Measurements from ENCODE around the gene PKP4. TPM values are rescaled to one million over a fixed set of nuclear protein-coding genes. Genes with fewer than 3 reads are reported as not detected.

The PKP4 gene
- total and polyA plus RNA-seq, 2 donors (not counting 1 experiment from before 2014, with no cell fraction given), result 44.5 to 56.3 TPM

- Histone ChIP-seq H3K36me3 (ENCODE audit: control insufficient read depth, insufficient read depth, low read length) (peaks cover 2% of the 10 kb centered on the region), H3K79me2 (ENCODE audit: control insufficient read depth, insufficient read depth, low read length) (no peaks in the 10 kb centered on the region), H3K4me3 (replicated peaks in 1 of 4; ENCODE audit: control extremely low read depth in 1 of 4, insufficient read depth in 1 of 4, low read depth in 3 of 4, low read length in 4 of 4) (no peak overlapping the region), H2AFZ (ENCODE audit: low read length) (no peak overlapping the region), H3K4me1 (ENCODE audit: control insufficient read depth, extremely low read depth, insufficient read depth, low read length) (no peaks in the 10 kb centered on the region), H3K27ac (ENCODE audit: insufficient read depth, low read length) (no peak overlapping the region), H3K27me3 (ENCODE audit: control insufficient read depth, insufficient read depth, low read length) (no peaks in the 10 kb centered on the region), H4K20me1 (ENCODE audit: control insufficient read depth, extremely low read depth, insufficient read depth, low read length) (no peaks in the 10 kb centered on the region), H3K9me3 (ENCODE audit: control insufficient read depth, insufficient read depth, low read depth, low read length) (no peaks in the 10 kb centered on the region), H3K9ac (ENCODE audit: insufficient read depth, low read length) (no peak overlapping the region), H3K4me2 (ENCODE audit: extremely low read depth, insufficient read depth, low read length) (no peak overlapping the region)
- DNase-seq (ENCODE audit: low read depth in 2 of 2), result no peak
- TF ChIP-seq CTCF (conservative IDR thresholded peaks at IDR 0.05 in 1 of 2, IDR thresholded peaks at IDR 0.05 in 1 of 2; ENCODE audit: low read depth in 1 of 2, low read length in 2 of 2), result no peak
- no peak for TF ChIP-seq EZH2 (IDR thresholded peaks at IDR 0.05; ENCODE audit: low read length, missing control alignments)
These were observed 219.9 kb downstream of the PKP4 start for GRCh38 chr2:158676696-158677095.

- H3K4me2 ChIP-seq (ENCODE audit: extremely low read depth, insufficient read depth, low read length), result no peak overlapping the region
- H3K79me2 ChIP-seq (ENCODE audit: control insufficient read depth, insufficient read depth, low read length), result no peaks in the 10 kb centered on the region
- H3K36me3 ChIP-seq (ENCODE audit: control insufficient read depth, insufficient read depth, low read length), result peaks cover 2% of the 10 kb centered on the region
- H4K20me1 ChIP-seq (ENCODE audit: control insufficient read depth, extremely low read depth, insufficient read depth, low read length), result no peaks in the 10 kb centered on the region
- no peak overlapping the region for H3K27ac ChIP-seq (ENCODE audit: insufficient read depth, low read length)
- no peak overlapping the region for H3K9ac ChIP-seq (ENCODE audit: insufficient read depth, low read length)
- H3K4me3 ChIP-seq (replicated peaks in 1 of 4; ENCODE audit: control extremely low read depth in 1 of 4, insufficient read depth in 1 of 4, low read depth in 3 of 4, low read length in 4 of 4), result no peak overlapping the region
- H2AFZ ChIP-seq (ENCODE audit: low read length), result no peak overlapping the region
- H3K27me3 ChIP-seq (ENCODE audit: control insufficient read depth, insufficient read depth, low read length), result no peaks in the 10 kb centered on the region
- DNase-seq (ENCODE audit: low read depth in 2 of 2), result no peak
- H3K9me3 ChIP-seq (ENCODE audit: control insufficient read depth, insufficient read depth, low read depth, low read length), result no peaks in the 10 kb centered on the region
- TF ChIP-seq CTCF (conservative IDR thresholded peaks at IDR 0.05 in 1 of 2, IDR thresholded peaks at IDR 0.05 in 1 of 2; ENCODE audit: low read depth in 1 of 2, low read length in 2 of 2) (no peak), EZH2 (IDR thresholded peaks at IDR 0.05; ENCODE audit: low read length, missing control alignments) (no peak)
- no peaks in the 10 kb centered on the region for H3K4me1 ChIP-seq (ENCODE audit: control insufficient read depth, extremely low read depth, insufficient read depth, low read length)
These were observed 220.8 kb downstream of the PKP4 start for GRCh38 chr2:158677542-158677941.

GRCh38 chr2:158681816-158682215, 225.1 kb downstream of the PKP4 start:
- Histone ChIP-seq H2AFZ (ENCODE audit: low read length) (no peak overlapping the region), H3K36me3 (ENCODE audit: control insufficient read depth, insufficient read depth, low read length) (peaks cover 2% of the 10 kb centered on the region), H3K4me2 (ENCODE audit: extremely low read depth, insufficient read depth, low read length) (no peak overlapping the region), H3K9me3 (ENCODE audit: control insufficient read depth, insufficient read depth, low read depth, low read length) (no peaks in the 10 kb centered on the region), H3K9ac (ENCODE audit: insufficient read depth, low read length) (no peak overlapping the region), H3K27ac (ENCODE audit: insufficient read depth, low read length) (no peak overlapping the region), H3K27me3 (ENCODE audit: control insufficient read depth, insufficient read depth, low read length) (no peaks in the 10 kb centered on the region), H3K4me1 (ENCODE audit: control insufficient read depth, extremely low read depth, insufficient read depth, low read length) (no peaks in the 10 kb centered on the region), H3K79me2 (ENCODE audit: control insufficient read depth, insufficient read depth, low read length) (no peaks in the 10 kb centered on the region), H3K4me3 (replicated peaks in 1 of 4; ENCODE audit: control extremely low read depth in 1 of 4, insufficient read depth in 1 of 4, low read depth in 3 of 4, low read length in 4 of 4) (no peak overlapping the region), H4K20me1 (ENCODE audit: control insufficient read depth, extremely low read depth, insufficient read depth, low read length) (no peaks in the 10 kb centered on the region)
- DNase-seq (ENCODE audit: low read depth in 2 of 2), result no peak
- TF ChIP-seq CTCF (conservative IDR thresholded peaks at IDR 0.05 in 1 of 2, IDR thresholded peaks at IDR 0.05 in 1 of 2; ENCODE audit: low read depth in 1 of 2, low read length in 2 of 2) (no peak), EZH2 (IDR thresholded peaks at IDR 0.05; ENCODE audit: low read length, missing control alignments) (no peak)
